Psoas muscle (tissue), 8 donors: ENCODE data around the gene AGFG1. TPM values are rescaled to one million over a fixed set of nuclear protein-coding genes. Genes with fewer than 3 reads are reported as not detected.

ENCODE experiments used
- ATAC-seq, 4 donors: fragments of 200-7000 bp; cut with Tn5 transposase; one replicate each; pipeline ENCODE4 v1.9.1; 2020; ENCODE audit warnings: moderate library complexity in 3 of 4, mild to moderate bottlenecking in 2 of 4
- DNase-seq, 2 donors: peaks; one replicate each; pipeline ENCODE4 v3.0.0-alpha.2; 2020
- H3K27ac ChIP-seq: fragments of 200-600 bp; one replicate; pipeline ENCODE4 v1.8.0; 2022
- H3K27me3 ChIP-seq, 3 donors: fragments of 200-600 bp in 1 of 3; one replicate each; pipeline versions ENCODE4 v1.6.1 to v1.8.0; 2013 to 2022; ENCODE audit warnings: low read length in 2 of 3, mild to moderate bottlenecking in 2 of 3, moderate library complexity in 1 of 3; ENCODE audit not compliant: insufficient read depth in 3 of 3
- H3K36me3 ChIP-seq, 2 donors: fragments of 200-600 bp in 1 of 2; one replicate each; pipeline versions ENCODE4 v1.6.1 to v1.8.0; 2013 to 2022; ENCODE audit warnings: low read depth in 1 of 2, mild to moderate bottlenecking in 1 of 2, moderate library complexity in 1 of 2; ENCODE audit not compliant: insufficient read depth in 1 of 2
- H3K4me1 ChIP-seq: fragments of 200-600 bp; one replicate; pipeline ENCODE4 v1.8.0; 2022
- H3K4me3 ChIP-seq: fragments of 200-600 bp; one replicate; pipeline ENCODE4 v1.8.0; 2022; ENCODE audit warnings: mild to moderate bottlenecking
- H3K9me3 ChIP-seq: fragments of 200-600 bp; one replicate; pipeline ENCODE4 v1.8.0; 2022
- WGBS, 3 donors: extraction: QIAGEN DNeasy Blood & Tissue Kit; methylation state at CpG; one replicate each; pipeline versions ENCODE4 v1.1.6 to v1.1.7; 2013; 5-methylcytosine and 5-hydroxymethylcytosine counted together
- intact Hi-C, 2 donors: fragments of 100-400 bp; cut with DNase I; formaldehyde crosslinking; loops; one replicate each; pipeline versions ENCODE4 v1.11.0 to v1.14.2; 2022
- polyA plus RNA-seq, 3 donors: library from polyadenylated mRNA; stranded (reverse); fragments of 200-250 nt; gene quantifications; one replicate each; pipeline ENCODE4 v1.2.3, GENCODE V29; 2013
- total RNA-seq, 4 donors: library from RNA; stranded (reverse); fragmentation: NEBNext Ultra II Directional in 2 of 4; extraction: Animal tissue kit (Norgen Biotek cat#: 25700) in 2 of 4; gene quantifications; one replicate each; pipeline versions ENCODE4 v1.2.1 to v1.2.4, GENCODE V29; 2021 to 2023
- TF ChIP-seq, protein P1 (sequence below): fragments of 200-600 bp; IDR thresholded peaks from one replicate; pipeline ENCODE4 v1.8.0; 2022; ENCODE audit warnings: antibody characterized with exemption
- donor health status: healthy with polysubstance abuse.
- donor health status: DM: no; HTN: no; CAD: no; lungs with moderate emphysema.
- donor health status: Bipolar disorder and iron deficiency.
- donor health status: healthy.
- donor health status: DM: yes; HTN: yes; CAD: no.
- donor health status: DM: no; HTN: no; CAD: no.
- donor health status: DM: no; HTN: no; CAD: no.
- donor health status: DM: yes; HTN: yes; CAD: no.

The AGFG1 gene
- total and polyA plus RNA-seq, 7 donors = 19.0 to 68.2 (median 54.9) TPM

- no peak for DNase-seq
- Histone ChIP-seq H3K9me3 (no peaks in the 10 kb centered on the region), H3K36me3 (no peaks in the 10 kb centered on the region), H3K4me3 (no peak overlapping the region), H3K27me3 (no peaks in the 10 kb centered on the region), H3K27ac (no peak overlapping the region), H3K4me1 (peaks cover 2% of the 10 kb centered on the region)
- TF ChIP-seq, protein P1, sequence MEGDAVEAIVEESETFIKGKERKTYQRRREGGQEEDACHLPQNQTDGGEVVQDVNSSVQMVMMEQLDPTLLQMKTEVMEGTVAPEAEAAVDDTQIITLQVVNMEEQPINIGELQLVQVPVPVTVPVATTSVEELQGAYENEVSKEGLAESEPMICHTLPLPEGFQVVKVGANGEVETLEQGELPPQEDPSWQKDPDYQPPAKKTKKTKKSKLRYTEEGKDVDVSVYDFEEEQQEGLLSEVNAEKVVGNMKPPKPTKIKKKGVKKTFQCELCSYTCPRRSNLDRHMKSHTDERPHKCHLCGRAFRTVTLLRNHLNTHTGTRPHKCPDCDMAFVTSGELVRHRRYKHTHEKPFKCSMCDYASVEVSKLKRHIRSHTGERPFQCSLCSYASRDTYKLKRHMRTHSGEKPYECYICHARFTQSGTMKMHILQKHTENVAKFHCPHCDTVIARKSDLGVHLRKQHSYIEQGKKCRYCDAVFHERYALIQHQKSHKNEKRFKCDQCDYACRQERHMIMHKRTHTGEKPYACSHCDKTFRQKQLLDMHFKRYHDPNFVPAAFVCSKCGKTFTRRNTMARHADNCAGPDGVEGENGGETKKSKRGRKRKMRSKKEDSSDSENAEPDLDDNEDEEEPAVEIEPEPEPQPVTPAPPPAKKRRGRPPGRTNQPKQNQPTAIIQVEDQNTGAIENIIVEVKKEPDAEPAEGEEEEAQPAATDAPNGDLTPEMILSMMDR = no peak
- no peak for ATAC-seq
- intact Hi-C loops = no loop called here
- 43 to 90% (median 81%) methylated on average over 1 of the region's 1 CpG for WGBS, 3 donors
Measured at GRCh38 chr2:227482638-227483340, 10.8 kb downstream of the AGFG1 start.

DNA sequence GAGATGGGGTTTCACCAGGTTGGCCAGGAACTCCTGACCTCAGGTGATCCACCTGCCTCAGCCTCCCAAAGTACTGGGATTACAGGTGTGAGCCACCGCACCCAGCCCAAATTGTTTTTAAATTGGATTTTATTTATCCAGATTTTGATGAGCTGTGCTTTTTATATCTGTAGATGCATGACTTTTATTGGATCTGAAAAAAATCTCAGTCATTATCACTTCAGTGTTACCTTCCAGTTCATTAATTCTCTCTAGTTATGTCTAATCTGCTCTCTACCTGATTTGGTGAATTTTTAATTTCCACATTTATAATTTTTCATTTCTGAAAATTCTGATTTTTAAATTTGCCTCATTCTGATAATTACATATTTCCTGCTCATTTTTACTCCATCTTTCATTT lies 13.5 kb downstream of the AGFG1 start:
- no peaks in the 10 kb centered on the region for H3K36me3 ChIP-seq
- 95 to 100% (median 100%) methylated on average over 1 of the region's 1 CpG for WGBS, 3 donors
- intact Hi-C loops = no loop called here

GRCh38 chr2:227486688-227487087 lies 14.7 kb downstream of the AGFG1 start:
- Histone ChIP-seq H3K27ac (no peak overlapping the region), H3K4me3 (no peak overlapping the region), H3K36me3 (no peaks in the 10 kb centered on the region), H3K27me3 (no peaks in the 10 kb centered on the region), H3K9me3 (no peaks in the 10 kb centered on the region), H3K4me1 (peaks cover 6% of the 10 kb centered on the region)
- 96 to 97% (median 97%) methylated on average over 2 of the region's 2 CpGs for WGBS, 3 donors
- intact Hi-C loops = no loop called here
- no peak for DNase-seq
- TF ChIP-seq, protein P1 = no peak
- ATAC-seq = no peak

More for the DNA sequence above, 13.5 kb downstream of the AGFG1 start:
- DNase-seq (no peak), ATAC-seq (no peak)
- Histone ChIP-seq H3K27me3 (no peaks in the 10 kb centered on the region), H3K27ac (no peak overlapping the region), H3K9me3 (no peaks in the 10 kb centered on the region), H3K4me1 (peaks cover 6% of the 10 kb centered on the region), H3K4me3 (no peak overlapping the region)
- TF ChIP-seq, protein P1 = no peak

- DNase-seq (no peak), ATAC-seq (no peak)
- no peaks in the 10 kb centered on the region for H3K27me3 ChIP-seq
- peaks cover 0 to 5% of the 10 kb centered on the region in 2 donors for H3K36me3 ChIP-seq
- peaks cover 6% of the 10 kb centered on the region for H3K4me1 ChIP-seq
- WGBS, 3 donors = 72 to 95% (median 76%) methylated on average over 3 of the region's 3 CpGs
- no peak overlapping the region for H3K27ac ChIP-seq
- no peaks in the 10 kb centered on the region for H3K9me3 ChIP-seq
- intact Hi-C loops = no loop called here
- TF ChIP-seq, protein P1 = no peak
- no peak overlapping the region for H3K4me3 ChIP-seq
Measured at GRCh38 chr2:227488045-227488444, 16.1 kb downstream of the AGFG1 start.

GRCh38 chr2:227491386-227491785 lies 19.4 kb downstream of the AGFG1 start:
- ATAC-seq (no peak), DNase-seq (no peak)
- WGBS, 3 donors = 73 to 88% (median 75%) methylated on average over 3 of the region's 3 CpGs
- peaks cover 6% of the 10 kb centered on the region for H3K4me1 ChIP-seq
- no peaks in the 10 kb centered on the region for H3K9me3 ChIP-seq
- intact Hi-C loops = no loop called here
- TF ChIP-seq, protein P1 = no peak
- no peak overlapping the region for H3K27ac ChIP-seq
- H3K4me3 ChIP-seq = no peak overlapping the region
- peaks cover 3 to 14% of the 10 kb centered on the region in 2 donors for H3K36me3 ChIP-seq
- no peaks in the 10 kb centered on the region for H3K27me3 ChIP-seq
